PC-9 (cell line): ENCODE results near the gene CIT.

ENCODE experiments used
- EZH2 ChIP-seq: fragments of 200-600 bp; sonication (generic); IDR thresholded peaks from 2 replicates; pipeline ENCODE4 v1.8.0; 2017; ENCODE audit warnings: antibody characterized with exemption, low read depth
- TF ChIP-seq, protein P1 (sequence below): fragments of 200-600 bp; sonication (generic); conservative IDR thresholded peaks from 2 replicates; pipeline ENCODE4 v1.6.1; 2017; ENCODE audit warnings: mixed run types, antibody characterized with exemption, mild to moderate bottlenecking, moderate library complexity

- TF ChIP-seq, protein P1, sequence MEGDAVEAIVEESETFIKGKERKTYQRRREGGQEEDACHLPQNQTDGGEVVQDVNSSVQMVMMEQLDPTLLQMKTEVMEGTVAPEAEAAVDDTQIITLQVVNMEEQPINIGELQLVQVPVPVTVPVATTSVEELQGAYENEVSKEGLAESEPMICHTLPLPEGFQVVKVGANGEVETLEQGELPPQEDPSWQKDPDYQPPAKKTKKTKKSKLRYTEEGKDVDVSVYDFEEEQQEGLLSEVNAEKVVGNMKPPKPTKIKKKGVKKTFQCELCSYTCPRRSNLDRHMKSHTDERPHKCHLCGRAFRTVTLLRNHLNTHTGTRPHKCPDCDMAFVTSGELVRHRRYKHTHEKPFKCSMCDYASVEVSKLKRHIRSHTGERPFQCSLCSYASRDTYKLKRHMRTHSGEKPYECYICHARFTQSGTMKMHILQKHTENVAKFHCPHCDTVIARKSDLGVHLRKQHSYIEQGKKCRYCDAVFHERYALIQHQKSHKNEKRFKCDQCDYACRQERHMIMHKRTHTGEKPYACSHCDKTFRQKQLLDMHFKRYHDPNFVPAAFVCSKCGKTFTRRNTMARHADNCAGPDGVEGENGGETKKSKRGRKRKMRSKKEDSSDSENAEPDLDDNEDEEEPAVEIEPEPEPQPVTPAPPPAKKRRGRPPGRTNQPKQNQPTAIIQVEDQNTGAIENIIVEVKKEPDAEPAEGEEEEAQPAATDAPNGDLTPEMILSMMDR, result no peak
- no peak for TF ChIP-seq EZH2
Measured at GRCh38 chr12:119683816-119684215, 193.3 kb downstream of the CIT start.
